GM21619 (cell line): ENCODE data around the gene FAM168A.

Source experiments
- ATAC-seq: cut with Tn5 transposase; IDR thresholded peaks from one replicate; pipeline ENCODE4 v1.9.1; 2021; ENCODE audit not compliant: unreplicated experiment

FAM168A gene

GRCh38 chr11:73563539-73564200 is 34.2 kb downstream of the FAM168A start:
- ATAC-seq: no peak

- no peak for ATAC-seq
These were observed 38.2 kb downstream of the FAM168A start for GRCh38 chr11:73559743-73560142.

- ATAC-seq: no peak
These were observed 40.9 kb downstream of the FAM168A start for GRCh38 chr11:73556966-73557365.

GRCh38 chr11:73555615-73556014 is 42.3 kb downstream of the FAM168A start:
- ATAC-seq: no peak

- no peak for ATAC-seq
These were observed 43.1 kb downstream of the FAM168A start for GRCh38 chr11:73554671-73555320.

GRCh38 chr11:73553266-73553665 is 44.6 kb downstream of the FAM168A start:
- no peak for ATAC-seq

GRCh38 chr11:73551677-73552076 is 46.2 kb downstream of the FAM168A start:
- no peak for ATAC-seq

- ATAC-seq: no peak
These were observed 48.5 kb downstream of the FAM168A start for GRCh38 chr11:73549376-73549775.

- no peak for ATAC-seq
These were observed 50.0 kb downstream of the FAM168A start for GRCh38 chr11:73547706-73548595.

GRCh38 chr11:73542175-73542574 is 55.7 kb downstream of the FAM168A start:
- ATAC-seq: no peak

- no peak for ATAC-seq
These were observed 58.3 kb downstream of the FAM168A start for GRCh38 chr11:73539506-73540084.

- ATAC-seq: peak; percentile 87
These were observed 59.5 kb downstream of the FAM168A start for GRCh38 chr11:73538381-73538872.

GRCh38 chr11:73537969-73538368 is 59.9 kb downstream of the FAM168A start:
- ATAC-seq: no peak

- no peak for ATAC-seq
These were observed 61.0 kb downstream of the FAM168A start for GRCh38 chr11:73536961-73537360.

- ATAC-seq: no peak
These were observed 65.6 kb downstream of the FAM168A start for GRCh38 chr11:73532310-73532709.

- no peak for ATAC-seq
These were observed 66.5 kb downstream of the FAM168A start for GRCh38 chr11:73531386-73531785.

GRCh38 chr11:73530109-73530508 is 67.8 kb downstream of the FAM168A start:
- no peak for ATAC-seq

GRCh38 chr11:73529204-73529530 is 68.7 kb downstream of the FAM168A start:
- no peak for ATAC-seq

GRCh38 chr11:73528483-73529203 is 69.3 kb downstream of the FAM168A start:
- no peak for ATAC-seq

GRCh38 chr11:73528013-73528412 is 69.9 kb downstream of the FAM168A start:
- ATAC-seq: no peak

GRCh38 chr11:73525611-73526010 is 72.3 kb downstream of the FAM168A start:
- no peak for ATAC-seq
